Measurements from ENCODE around the gene FAM53A. TPM values are rescaled to one million over a fixed set of nuclear protein-coding genes. Genes with fewer than 3 reads are reported as not detected.

Gene FAM53A
- total and polyA plus RNA-seq, 2 of the 13 experiments (the other 11 are each of a cell fraction or from before 2014, with no cell fraction given) = 0.48 to 1.1 TPM

- TF ChIP-seq TRAFD1 (CRISPR knock-in tag; IDR thresholded peaks at IDR 0.05; ENCODE audit: borderline replicate concordance) (no peak), ZNF678 (CRISPR knock-in tag; IDR thresholded peaks at IDR 0.05) (no peak), KAT8 (CRISPR knock-in tag; IDR thresholded peaks at IDR 0.05) (no peak)
Observed at GRCh38 chr4:1622956-1623355, 61.2 kb downstream of the FAM53A start (continued).

GRCh38 chr4:1622238-1622637, 61.9 kb downstream of the FAM53A start:
- Histone ChIP-seq H3K9ac (ENCODE audit: insufficient read depth, low read depth, low read length) (no peak overlapping the region), H4K20me1 (ENCODE audit: insufficient read depth, low read length) (no peaks in the 10 kb centered on the region), H2AFZ (ENCODE audit: low read length) (no peak overlapping the region), H3K27ac (ENCODE audit: extremely low read length, insufficient read depth, low read length) (no peak overlapping the region), H3K9me3 (ENCODE audit: low read length) (no peaks in the 10 kb centered on the region), H3K4me2 (ENCODE audit: low read depth, low read length) (no peak overlapping the region; the same call in 1 of the 2 replicates), H3K27me3 (ENCODE audit: control insufficient read depth in 1 of 2, insufficient read depth in 2 of 2, low read length in 2 of 2) (peaks cover 1 to 31% of the 10 kb centered on the region in 2 experiments; a peak in 4 of 5 replicates), H3K4me1 (ENCODE audit: insufficient read depth, low read length) (no peaks in the 10 kb centered on the region), H3K4me3 (replicated peaks in 1 of 3; ENCODE audit: insufficient read depth in 1 of 3, low read depth in 2 of 3, low read length in 3 of 3) (no peak overlapping the region; a peak in 1 of 6 replicates), H3K36me3 (replicated peaks in 1 of 2; ENCODE audit: control insufficient read depth in 1 of 2, insufficient read depth in 2 of 2, low read length in 2 of 2) (no peaks in the 10 kb centered on the region), H3K79me2 (ENCODE audit: insufficient read depth, low read length) (no peaks in the 10 kb centered on the region)
- TF ChIP-seq SP5 (CRISPR knock-in tag; IDR thresholded peaks at IDR 0.05; ENCODE audit: borderline replicate concordance, low read depth) (no peak), NFE2L2 (IDR thresholded peaks at IDR 0.05; ENCODE audit: low read length) (no peak), HNF1A (IDR thresholded peaks at IDR 0.05; ENCODE audit: low read depth) (no peak), HNF1A (CRISPR knock-in tag; IDR thresholded peaks at IDR 0.05; ENCODE audit: borderline replicate concordance) (no peak), ISX (CRISPR knock-in tag; conservative IDR thresholded peaks at IDR 0.05) (no peak), ATF1 (CRISPR knock-in tag; IDR thresholded peaks at IDR 0.05) (no peak), ZBTB7B (CRISPR knock-in tag; IDR thresholded peaks at IDR 0.05) (no peak), ZNF652 (CRISPR knock-in tag; IDR thresholded peaks at IDR 0.05; ENCODE audit: borderline replicate concordance, low read depth) (no peak), SRSF1 (optimal IDR thresholded peaks at IDR 0.05; ENCODE audit: low read depth, low read length) (no peak), IKZF1 (IDR thresholded peaks at IDR 0.05) (no peak), PPARG (CRISPR knock-in tag; conservative IDR thresholded peaks at IDR 0.05) (no peak), ZNF543 (CRISPR knock-in tag; IDR thresholded peaks at IDR 0.05) (no peak)
- ChIA-PET CTCF (ENCODE audit: low intra/inter-chr PET ratio, low total read pairs) (no interaction called here), POLR2A (no interaction called here)
- DNase-seq (ENCODE audit: low spot score) (no peak), ATAC-seq (no peak; the same call in 2 of the 3 replicates), FAIRE-seq (no peak)
- WGBS (ENCODE audit: low lambda C conversion rate) = 0% methylated on average over 1 of the region's 11 CpGs
- in situ Hi-C loops (cut with HindIII; ENCODE audit: extremely low pct_ligation_motif_present, low pct_unique_long_range_greater_than_20kb) (no loop called here), intact Hi-C loops (cut with micrococcal nuclease; ENCODE audit: unreplicated experiment) (no loop called here)
- BruUV-seq (replicated peaks) = no TSS peak

Measured in HepG2 (cell line).